ENCODE data around the gene RABGAP1L.
A peak's percentile ranks its signal among the peaks of the same experiment; 100 is the strongest.

Gene RABGAP1L

GRCh38 chr1:174999216-174999935 lies 840.1 kb downstream of the RABGAP1L start (continued):
- TF ChIP-seq HIC1 (tag by site-specific recombination; IDR thresholded peaks at IDR 0.05) (no peak), ZNF184 (tag by site-specific recombination; IDR thresholded peaks at IDR 0.05) (no peak), OVOL3 (tag by site-specific recombination; IDR thresholded peaks at IDR 0.05) (peak; percentile 100), ZSCAN23 (tag by site-specific recombination; IDR thresholded peaks at IDR 0.05) (peak; percentile 89; the same call in 1 of the 2 replicates), PRDM2 (tag by site-specific recombination; IDR thresholded peaks at IDR 0.05; ENCODE audit: borderline replicate concordance) (no peak), SALL2 (tag by site-specific recombination; IDR thresholded peaks at IDR 0.05; ENCODE audit: borderline replicate concordance) (no peak), ZBTB21 (tag by site-specific recombination; IDR thresholded peaks at IDR 0.05) (peak; percentile 99), ZNF510 (tag by site-specific recombination; IDR thresholded peaks at IDR 0.05; ENCODE audit: insufficient replicate concordance) (no peak), ZNF114 (tag by site-specific recombination; IDR thresholded peaks at IDR 0.05) (no peak), YY2 (tag by site-specific recombination; IDR thresholded peaks at IDR 0.05) (peak; percentile 96), ZNF302 (tag by site-specific recombination; IDR thresholded peaks at IDR 0.05; ENCODE audit: low read depth) (no peak), ELK4 (IDR thresholded peaks at IDR 0.05; ENCODE audit: borderline replicate concordance, low read depth, low read length) (peak; percentile 64; the same call in 1 of the 2 replicates), ZNF433 (tag by site-specific recombination; IDR thresholded peaks at IDR 0.05; ENCODE audit: low read depth) (no peak), BCL11A (tag by site-specific recombination; IDR thresholded peaks at IDR 0.05; ENCODE audit: low read depth) (no peak), ZNF248 (tag by site-specific recombination; IDR thresholded peaks at IDR 0.05) (no peak), ZNF292 (tag by site-specific recombination; IDR thresholded peaks at IDR 0.05; ENCODE audit: borderline replicate concordance, low read depth) (no peak), ZNF707 (tag by site-specific recombination; IDR thresholded peaks at IDR 0.05) (no peak), ZNF223 (tag by site-specific recombination; IDR thresholded peaks at IDR 0.05) (no peak), ZNF555 (tag by site-specific recombination; conservative IDR thresholded peaks at IDR 0.05) (no peak), HOXD13 (CRISPR knock-in tag; IDR thresholded peaks at IDR 0.05; ENCODE audit: borderline replicate concordance) (no peak)
- TF ChIP-seq, protein P1, sequence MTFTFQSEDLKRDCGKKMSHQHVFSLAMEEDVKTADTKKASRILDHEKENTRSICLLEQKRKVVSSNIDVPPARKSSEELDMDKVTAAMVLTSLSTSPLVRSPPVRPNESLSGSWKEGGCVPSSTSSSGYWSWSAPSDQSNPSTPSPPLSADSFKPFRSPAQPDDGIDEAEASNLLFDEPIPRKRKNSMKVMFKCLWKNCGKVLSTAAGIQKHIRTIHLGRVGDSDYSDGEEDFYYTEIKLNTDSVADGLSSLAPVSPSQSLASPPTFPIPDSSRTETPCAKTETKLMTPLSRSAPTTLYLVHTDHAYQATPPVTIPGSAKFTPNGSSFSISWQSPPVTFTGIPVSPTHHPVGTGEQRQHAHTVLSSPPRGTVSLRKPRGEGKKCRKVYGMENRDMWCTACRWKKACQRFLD (tag by site-specific recombination; IDR thresholded peaks at IDR 0.05) = no peak
- TF ChIP-seq, protein P2, sequence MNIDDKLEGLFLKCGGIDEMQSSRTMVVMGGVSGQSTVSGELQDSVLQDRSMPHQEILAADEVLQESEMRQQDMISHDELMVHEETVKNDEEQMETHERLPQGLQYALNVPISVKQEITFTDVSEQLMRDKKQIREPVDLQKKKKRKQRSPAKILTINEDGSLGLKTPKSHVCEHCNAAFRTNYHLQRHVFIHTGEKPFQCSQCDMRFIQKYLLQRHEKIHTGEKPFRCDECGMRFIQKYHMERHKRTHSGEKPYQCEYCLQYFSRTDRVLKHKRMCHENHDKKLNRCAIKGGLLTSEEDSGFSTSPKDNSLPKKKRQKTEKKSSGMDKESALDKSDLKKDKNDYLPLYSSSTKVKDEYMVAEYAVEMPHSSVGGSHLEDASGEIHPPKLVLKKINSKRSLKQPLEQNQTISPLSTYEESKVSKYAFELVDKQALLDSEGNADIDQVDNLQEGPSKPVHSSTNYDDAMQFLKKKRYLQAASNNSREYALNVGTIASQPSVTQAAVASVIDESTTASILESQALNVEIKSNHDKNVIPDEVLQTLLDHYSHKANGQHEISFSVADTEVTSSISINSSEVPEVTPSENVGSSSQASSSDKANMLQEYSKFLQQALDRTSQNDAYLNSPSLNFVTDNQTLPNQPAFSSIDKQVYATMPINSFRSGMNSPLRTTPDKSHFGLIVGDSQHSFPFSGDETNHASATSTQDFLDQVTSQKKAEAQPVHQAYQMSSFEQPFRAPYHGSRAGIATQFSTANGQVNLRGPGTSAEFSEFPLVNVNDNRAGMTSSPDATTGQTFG (tag by site-specific recombination; IDR thresholded peaks at IDR 0.05; ENCODE audit: borderline replicate concordance) = no peak
- TF ChIP-seq, protein P3, sequence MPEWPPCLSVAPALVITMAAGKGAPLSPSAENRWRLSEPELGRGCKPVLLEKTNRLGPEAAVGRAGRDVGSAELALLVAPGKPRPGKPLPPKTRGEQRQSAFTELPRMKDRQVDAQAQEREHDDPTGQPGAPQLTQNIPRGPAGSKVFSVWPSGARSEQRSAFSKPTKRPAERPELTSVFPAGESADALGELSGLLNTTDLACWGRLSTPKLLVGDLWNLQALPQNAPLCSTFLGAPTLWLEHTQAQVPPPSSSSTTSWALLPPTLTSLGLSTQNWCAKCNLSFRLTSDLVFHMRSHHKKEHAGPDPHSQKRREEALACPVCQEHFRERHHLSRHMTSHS (tag by site-specific recombination; IDR thresholded peaks at IDR 0.05) = no peak
- TF ChIP-seq, protein P4, sequence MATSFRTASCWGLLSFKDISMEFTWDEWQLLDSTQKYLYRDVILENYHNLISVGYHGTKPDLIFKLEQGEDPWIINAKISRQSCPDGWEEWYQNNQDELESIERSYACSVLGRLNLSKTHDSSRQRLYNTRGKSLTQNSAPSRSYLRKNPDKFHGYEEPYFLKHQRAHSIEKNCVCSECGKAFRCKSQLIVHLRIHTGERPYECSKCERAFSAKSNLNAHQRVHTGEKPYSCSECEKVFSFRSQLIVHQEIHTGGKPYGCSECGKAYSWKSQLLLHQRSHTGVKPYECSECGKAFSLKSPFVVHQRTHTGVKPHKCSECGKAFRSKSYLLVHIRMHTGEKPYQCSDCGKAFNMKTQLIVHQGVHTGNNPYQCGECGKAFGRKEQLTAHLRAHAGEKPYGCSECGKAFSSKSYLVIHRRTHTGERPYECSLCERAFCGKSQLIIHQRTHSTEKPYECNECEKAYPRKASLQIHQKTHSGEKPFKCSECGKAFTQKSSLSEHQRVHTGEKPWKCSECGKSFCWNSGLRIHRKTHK (tag by site-specific recombination; IDR thresholded peaks at IDR 0.05) = no peak

All from HEK293 (cell line).